NCI-H2196 treated with DMSO at 0.1 percent for 48 hours (cell line): ENCODE results near the gene WDR45B.

Experiments
- DNase-seq: peaks from one replicate; lab custom pipeline; 2025; ENCODE audit not compliant: unreplicated experiment; lab: John Stamatoyannopoulos, UW

Gene WDR45B

DNA sequence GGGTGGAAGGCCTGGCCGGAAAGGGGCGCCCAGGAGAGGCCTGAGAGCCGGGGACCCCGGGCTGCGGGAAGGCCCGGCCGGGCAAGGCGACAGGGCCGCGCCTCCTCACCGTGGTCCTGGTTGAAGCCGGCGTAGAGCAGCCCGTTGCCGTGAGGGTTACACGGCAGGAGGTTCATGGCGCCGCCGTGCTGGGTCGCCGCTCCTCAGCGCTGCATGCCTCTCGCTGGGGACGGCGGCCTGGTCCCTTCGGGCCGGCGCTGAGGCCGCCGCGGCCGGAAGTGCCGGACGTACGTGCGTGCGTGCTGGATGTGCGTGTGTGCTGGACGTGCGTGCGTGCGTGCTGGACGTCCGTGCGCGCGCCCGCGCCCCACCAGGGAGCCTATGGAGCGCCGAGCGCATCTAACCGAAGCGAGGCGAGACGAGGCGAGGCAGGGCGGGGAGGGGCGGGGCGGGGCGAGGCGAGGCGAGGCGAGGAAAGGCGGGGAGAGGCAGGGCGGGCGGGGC lies at the start of gene WDR45B:
TSS of gene WDR45B (minus strand) at position 280 of the 504 bp plus-strand sequence. CDS start at position 176, 104 bp downstream.
- DNase-seq = peak; percentile 94

DNA sequence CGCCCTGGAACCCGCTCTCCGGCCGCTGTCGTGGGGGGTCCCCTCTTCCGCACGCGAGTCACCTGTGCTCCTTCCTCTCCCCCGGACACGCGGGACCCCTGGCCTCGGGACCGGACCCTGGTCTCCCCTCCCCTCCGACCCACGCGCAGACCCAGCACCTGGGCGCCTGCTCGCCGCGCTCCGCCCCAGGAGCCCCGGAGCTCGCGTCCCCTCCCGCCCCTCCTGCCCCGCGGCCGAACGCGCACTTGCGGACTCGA lies 49.5 kb upstream of the WDR45B start:
- DNase-seq = no peak

DNA sequence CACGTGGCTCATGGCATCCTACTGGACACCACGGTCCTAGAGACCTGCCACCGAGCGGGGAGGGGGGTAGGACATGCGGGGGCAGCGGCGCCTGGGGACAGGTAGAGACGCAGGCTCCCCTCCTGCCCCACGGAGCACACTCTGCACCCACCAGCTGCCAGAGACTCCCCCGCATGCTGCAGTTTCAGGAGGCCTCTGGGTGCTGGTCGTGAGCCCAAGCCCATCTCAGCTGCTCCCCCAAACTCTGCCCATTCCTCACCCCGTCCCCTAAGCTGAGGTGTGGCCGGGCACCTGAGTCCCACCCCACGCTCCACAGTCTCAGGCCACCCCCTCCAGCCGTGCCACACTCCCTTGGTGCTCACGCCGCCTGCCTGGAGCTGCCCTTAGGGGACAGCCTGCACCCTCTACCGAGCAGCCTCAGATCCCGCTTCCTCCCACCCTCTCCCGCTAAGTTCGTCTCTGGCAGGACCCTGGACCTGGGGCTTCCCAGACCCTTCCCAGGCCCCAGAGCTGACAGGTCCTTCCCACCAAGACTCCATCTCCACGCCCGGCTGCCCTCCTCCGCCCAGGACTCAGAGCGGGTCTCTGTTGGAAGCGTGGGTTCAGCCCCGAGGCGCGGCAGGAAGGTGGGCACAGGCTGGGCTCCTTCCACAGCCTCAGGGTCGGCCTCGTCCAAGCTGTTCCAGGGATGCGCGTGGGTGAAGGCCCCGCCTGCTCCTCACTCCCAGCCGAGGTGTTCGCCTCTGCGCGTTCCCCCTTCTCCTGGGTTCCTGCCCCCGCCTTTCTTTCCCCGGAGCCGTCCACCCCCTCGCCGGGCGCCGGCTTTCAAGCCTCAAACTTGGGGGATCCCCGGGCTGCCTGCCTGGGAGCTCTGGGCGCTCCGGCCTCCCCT lies 48.9 kb upstream of the WDR45B start:
- no peak for DNase-seq

DNA sequence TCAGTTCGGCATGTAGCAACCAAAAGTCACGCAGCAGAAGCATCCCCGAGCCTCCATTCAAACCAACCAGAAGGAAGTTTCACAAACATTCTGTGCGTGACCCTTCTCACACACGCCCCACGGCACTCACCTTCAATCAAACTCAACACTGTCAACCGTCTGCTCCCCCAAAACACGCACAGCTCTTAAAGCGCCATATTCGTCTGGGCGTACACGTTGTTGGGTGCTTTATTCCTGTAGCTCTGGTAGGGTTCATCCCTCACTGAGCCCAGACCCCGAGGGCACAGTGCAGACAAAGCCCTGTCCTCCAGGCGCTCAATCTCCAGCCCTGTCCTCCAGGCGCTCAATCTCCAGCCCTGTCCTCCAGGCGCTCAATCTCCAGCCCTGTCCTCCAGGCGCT lies 48.0 kb upstream of the WDR45B start:
- DNase-seq = no peak

DNA sequence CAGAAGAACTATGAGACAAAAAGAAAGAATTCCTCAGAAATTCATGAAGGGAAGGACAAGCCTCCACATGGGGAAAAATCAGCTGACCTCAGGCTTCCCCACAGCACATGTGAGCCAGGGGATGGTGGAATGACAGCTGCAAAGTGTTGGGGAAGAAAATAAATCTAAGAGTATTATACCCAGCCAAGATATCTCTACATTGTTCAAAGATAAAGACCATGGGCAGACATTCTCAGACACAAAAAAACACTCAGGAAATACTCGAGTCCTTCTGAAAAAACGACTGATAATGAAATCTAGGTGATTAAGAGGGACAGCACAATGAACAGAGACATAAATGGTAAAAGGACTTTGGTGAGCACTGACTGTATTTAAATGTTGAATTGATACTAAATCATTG lies 46.4 kb upstream of the WDR45B start:
- no peak for DNase-seq

DNA sequence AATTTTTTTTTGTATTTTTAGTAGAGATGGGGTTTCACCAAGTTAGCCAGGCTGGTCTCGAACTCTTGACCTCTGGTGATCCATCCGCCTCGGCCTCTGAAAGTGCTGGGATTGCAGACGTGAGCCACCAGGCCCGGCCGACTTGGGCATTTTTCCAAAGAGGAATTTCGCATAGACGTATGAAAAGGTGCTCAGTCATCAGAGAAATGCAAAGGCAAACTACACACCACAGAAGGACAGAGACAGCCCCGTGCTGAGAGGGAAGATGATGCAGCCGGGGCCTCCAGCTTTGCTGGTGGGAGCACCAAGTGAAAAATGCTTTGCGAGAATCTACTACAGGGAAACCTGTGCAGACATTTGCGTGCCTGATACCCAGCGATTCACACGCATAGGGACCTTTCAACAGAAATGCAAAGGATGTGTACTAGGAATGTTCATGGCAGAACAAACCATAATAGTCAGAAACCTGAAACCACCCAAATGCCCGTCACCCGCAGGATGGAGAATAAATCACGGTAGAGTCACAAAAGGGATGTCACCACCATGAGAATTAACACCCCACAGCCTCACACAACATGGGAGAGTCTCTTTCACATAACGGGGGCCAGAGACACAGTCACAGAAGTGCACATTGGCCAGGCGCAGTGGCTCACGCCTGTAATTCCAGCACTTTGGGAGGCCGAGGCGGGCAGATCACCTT lies 45.1 kb upstream of the WDR45B start:
- no peak for DNase-seq

DNA sequence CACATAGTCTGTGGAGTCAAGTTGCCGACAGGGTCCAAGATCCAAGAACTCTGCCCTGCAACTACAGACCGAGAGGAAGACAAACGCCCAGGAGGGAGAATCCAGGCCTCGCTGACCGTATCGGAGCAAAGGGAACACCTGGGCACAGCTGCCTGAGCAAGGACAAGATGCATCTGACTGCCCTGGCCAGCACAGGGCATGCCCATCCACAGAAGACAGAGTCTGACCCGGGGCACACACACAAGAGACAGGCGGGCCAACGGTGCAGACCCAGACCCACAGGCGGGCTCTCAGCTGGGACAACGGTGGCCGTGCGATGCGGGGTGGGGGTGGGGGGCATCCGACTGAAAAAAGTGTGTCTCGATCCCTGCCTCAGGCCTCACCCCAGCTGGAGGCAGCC lies 44.0 kb upstream of the WDR45B start:
- no peak for DNase-seq

DNA sequence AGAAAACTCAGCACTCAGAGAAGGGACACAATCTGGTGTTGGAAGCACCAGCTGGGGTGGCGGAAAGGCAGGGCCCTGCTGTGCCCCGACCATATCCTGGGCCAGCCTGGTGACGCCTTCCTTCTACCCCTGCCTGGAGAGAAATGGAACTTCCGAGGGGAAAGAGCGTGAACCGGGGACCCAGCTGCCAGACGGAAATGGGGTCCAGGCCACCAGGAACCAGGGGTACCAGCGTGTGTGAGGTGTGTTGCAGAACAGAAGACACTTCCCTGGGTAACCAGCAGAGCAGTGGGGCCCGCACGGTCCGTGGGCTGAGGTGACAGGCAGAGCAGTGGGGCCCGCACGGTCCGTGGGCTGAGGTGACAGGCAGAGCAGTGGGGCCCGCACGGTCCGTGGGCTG lies 43.5 kb upstream of the WDR45B start:
- no peak for DNase-seq

DNA sequence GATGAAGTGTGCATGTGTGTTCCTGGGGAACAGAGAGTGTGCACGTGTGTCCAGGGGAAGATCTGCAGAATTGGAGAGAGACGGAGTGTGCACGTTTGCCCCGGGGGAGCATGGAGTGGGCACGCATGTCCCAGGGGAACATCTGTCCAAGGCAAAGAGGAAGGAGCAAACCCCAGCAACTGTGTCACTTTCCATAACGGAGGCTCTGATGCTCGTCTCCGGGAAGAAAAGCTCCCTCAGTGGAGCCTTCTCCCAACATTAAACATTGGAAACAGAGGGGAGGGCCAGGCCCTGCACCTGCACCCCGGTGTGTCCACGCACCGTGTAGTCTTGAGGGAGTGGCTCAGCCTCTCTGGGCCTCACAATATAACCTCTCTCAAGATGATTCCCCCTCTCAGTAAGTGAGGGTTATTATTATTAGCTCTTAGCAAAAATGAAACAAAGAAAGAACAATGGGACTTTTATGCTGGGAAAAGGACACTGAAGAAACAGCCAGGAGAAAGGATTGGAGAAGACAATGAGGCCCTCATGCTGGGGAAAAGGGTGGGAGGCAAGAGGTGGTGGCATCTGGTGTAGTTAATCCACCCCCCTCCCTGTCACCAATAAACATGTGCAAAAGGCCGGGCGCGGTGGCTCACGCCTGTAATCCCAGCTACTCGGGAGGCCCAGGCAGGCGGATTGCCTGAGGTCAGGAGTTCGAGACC lies 42.7 kb upstream of the WDR45B start:
- no peak for DNase-seq

DNA sequence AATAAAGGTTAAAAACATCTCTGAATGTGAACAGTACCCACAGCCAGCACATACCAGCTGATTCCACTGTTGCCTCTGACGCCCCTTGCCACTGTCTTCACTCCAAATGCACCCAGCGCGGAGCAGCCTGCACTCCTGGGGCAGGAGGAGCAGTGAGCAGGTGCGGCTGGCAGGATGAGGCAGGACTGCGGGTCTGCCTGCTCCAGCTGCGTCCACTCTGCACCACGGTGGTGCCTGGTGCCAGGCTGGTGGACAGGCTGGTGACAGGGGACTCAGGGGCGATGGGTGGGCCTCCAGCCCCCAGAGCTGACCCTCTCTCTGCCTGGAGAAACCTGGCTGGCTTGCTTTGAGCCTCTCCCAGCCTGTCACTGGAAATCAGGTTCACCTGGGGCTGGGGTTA lies 40.8 kb upstream of the WDR45B start:
- no peak for DNase-seq

DNA sequence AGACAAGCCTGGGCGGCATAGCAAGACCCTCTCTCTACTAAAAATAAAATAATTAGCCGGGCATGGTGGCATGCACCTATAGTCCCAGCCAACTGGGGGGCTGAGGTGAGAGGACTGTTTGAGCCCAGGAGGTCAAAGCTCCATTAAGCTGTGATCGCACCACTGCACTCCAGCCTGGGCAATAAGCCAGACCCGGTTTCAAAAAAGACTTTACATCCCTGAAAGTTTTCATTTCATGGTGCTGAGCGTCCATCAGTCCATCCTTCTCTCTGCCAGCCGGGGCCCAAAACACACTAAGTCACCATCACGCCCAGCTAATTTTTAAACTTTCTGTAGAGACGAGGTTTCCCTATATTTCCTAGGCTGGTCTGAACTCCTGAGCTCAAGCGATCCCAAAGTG lies 39.6 kb upstream of the WDR45B start:
- DNase-seq = no peak

DNA sequence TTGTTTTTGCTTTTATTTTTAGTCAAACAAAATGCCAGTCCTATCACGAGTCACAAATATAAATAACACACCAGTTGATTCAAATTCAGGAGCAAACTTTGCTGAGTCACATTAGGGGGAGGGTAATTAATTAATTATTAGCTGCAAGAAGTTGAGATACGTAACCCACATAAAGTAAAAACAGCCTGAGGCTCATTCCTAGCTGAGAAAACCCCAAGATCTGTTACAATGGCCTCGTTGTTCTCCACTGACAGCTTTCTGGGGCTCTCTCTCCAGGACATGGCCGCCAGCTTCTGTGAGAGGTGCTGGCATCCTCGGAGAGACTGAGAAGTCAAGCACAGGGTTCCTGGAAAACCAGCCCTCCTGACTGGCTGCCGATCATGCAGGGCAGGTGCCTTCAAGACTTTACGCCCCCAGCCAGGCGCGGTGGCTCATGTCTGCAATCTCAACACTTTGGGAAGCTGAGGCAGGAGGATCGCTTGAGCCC lies 39.2 kb upstream of the WDR45B start:
- no peak for DNase-seq

DNA sequence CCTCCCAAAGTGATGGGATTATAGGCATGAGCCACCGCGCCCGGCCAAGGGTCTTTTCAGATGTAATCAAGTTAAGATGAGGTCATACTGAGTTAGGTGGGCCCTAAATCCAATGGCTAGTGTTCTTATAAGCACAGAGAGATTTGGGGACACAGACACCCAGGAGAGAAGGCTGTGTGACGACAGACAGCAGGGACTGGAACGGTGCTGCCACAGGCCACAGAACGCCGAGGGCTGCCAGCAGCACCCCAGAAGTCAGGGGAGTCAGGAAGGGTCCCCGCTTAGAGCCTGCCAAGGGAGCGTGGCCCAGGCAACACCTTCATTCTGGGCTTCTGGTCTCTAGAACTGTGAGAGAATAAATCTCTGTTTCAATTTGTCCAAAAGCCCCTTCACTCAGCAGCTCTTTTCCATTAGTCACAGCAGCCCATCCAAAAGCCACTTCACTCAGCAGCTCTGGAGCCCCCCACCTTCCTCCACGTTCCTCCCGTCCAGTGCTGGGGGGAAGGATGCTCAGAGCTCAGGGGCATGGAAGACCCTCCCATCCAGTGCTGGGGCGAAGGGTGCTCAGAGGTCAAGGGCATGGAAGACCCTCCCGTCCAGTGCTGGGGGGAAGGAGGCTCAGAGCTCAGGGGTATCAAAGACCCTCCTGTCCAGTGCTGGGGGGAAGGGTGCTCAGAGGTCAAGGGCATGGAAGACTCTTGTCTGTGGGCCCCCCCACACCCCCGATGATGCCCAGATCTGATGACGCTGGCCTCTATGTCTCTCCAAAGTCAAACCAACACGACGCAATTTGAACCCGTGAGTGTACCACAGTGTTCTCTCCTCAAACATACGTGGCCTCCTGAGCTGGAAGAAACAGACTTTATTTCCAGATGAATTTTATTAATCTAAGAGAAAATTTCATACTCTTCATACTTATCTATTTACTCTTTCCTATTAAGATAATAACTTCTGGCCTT lies 38.4 kb upstream of the WDR45B start:
- DNase-seq = no peak

DNA sequence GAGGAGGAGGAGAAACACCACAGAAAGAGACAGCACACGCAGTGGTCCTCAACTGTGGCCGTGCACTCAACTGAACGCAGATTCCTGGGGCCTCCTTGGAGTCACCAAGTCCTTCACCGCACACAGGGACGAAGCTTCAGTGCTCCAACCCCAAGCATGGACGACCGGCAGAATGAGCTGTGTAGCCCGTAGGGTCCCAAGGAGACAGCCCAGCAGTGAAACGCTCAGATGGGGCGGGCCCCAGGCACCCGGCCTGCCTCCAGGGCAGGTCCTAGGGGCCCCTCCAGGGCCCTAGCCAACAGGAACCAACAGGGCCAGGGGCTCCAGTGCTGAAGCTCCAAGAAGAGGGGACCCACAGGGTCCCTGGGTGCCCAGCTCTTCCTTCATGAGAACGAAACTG lies 37.0 kb upstream of the WDR45B start:
- no peak for DNase-seq

DNA sequence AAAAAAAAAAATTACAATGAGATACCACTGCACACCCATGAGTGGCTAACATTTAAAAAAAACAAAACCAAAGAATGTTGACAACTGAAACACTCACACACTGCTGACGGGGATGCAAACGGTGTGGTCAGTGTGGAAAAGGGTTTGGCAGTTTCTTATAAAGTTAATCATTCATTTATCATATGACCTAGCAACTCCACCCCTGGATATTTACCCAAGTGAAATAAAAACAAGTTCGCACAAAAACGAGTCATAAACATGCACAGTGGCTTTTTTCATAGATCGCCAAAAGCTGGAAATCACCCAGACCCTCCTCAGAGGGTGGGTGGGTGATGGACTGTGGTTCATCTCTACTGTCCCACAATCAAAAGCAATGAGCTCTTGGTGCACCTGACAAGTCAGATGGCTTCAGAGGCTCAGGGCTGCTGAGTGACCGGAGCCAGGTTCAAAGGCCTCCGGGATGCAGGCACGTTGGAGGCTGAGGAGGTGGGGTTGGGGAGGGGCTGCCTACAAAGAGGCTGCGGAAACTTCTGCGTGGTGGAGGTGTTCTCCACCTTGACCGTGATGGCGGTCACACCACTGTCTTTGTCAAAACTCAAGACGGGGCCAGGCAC lies 36.1 kb upstream of the WDR45B start:
- no peak for DNase-seq

DNA sequence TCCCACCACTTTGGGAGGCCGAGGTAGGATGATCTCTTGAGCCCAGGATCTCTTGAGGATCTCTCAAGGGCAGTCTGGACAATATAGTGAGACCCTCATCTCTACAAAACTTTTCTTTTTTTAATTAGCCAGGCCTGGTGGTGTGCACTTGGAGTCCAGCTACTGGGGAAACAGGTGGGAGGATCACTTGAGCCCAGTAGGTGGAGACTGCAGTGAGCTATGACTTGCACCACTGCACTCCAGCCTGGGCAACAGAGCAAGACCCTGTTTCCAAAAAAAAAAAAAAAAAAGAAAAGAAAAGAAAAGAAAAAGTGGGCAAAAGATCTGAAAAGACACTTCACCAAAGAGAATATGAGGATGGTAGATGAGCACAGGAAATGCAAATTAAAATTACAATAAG lies 35.3 kb upstream of the WDR45B start:
- no peak for DNase-seq

DNA sequence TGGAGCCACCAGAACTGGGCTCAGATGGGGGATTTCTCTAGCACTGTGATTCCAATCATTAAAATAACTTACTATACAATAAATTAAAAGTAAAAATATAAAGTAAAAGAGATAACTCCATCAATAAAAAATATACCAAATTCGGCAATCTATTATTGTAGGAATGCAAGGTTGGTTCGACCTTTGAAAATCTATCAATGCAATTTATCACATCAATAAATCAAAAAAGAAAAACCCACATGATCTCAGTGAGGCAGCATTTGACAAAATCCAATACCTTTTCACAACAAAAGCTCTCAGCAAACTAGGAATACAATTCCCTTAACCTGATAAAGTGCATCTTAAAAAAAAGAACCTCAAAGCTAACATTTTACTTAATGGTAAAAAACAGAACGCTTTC lies 33.3 kb upstream of the WDR45B start:
- no peak for DNase-seq

DNA sequence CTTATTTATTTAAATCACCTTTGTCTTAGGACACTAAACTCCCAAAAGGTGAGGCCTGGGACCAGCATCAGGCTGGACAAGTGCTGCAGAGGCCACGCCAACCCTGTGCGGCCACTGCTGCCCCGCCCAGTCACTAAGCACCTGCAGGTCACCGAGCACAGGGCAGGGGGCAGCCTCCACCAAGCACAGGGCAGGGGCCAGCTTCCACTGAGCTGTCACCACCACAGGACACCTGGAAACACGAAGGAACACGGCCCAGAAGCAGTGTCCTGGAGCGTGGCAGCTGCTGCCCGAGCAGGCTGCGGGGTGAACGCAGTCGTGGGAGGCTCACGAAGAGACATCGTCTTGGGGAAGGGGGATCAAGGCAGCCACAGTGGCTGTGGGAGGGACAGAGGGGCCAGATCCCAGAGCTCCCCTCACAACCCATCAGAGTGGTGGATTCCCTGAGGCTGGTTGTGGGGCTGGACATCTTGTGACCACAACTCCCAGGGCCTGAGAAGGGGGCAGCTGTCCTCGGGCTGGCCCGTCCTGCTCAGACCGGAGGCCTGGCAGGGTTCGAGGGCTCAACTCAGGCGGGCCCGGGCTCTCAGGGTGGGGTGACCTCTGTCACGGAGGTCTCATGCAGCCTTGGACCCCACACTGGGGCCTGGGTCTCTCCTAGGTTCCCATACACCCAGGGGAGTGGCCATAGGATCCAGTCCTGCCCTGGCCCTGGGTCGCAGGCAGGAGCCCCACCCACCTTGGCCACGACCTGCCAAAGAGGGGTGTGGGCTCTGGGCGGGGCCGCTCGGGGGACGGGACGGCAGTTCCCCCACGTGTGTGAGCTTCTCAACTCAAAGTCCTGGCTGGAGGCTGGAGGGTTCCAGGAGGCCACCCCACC lies 31.6 kb upstream of the WDR45B start:
- DNase-seq = no peak

DNA sequence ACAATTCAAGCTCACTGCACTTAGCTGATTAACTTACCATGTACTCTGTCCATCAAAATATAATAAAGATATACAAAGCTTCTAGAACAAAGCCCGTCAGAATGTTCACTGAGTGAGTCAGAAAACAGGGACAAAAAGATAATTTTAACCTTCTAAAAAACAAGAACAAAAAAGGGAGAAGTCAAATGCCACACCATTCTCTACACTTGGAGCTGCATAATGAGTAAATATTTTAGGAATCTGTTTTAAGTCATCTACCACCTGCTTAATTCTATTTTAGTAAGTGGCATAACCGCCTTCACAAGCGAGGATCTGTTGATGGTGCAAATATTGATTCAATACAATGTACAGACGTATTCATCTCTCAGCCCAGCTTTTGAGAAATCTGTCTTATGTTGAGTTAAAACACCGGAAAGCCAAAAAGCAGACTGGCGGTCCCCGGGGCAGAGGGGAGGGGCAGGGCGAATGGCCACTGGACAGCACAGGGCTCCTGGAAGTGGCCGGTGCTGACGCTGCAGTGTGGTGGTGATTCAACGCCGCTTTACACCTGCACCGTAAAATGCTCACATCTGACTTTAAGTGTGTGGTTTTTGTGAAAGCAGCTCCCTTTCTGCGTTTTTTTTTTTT lies 30.1 kb upstream of the WDR45B start:
- DNase-seq = peak; percentile 33
